Measurements from ENCODE around the gene SLC7A14. TPM values are rescaled to one million over a fixed set of nuclear protein-coding genes. Genes with fewer than 3 reads are reported as not detected.
A peak's percentile ranks its signal among the peaks of the same experiment; 100 is the strongest.

Gene SLC7A14
- total RNA-seq, 1 experiment from 2014 or later, result 0.10 TPM

GRCh38 chr3:170448584-170448983, 137.3 kb downstream of the SLC7A14 start:
- no peak for DNase-seq (ENCODE audit: low spot score)
- in situ Hi-C loops (cut with HindIII; ENCODE audit: low sequenced_read_pairs), result no loop called here

GRCh38 chr3:170443457-170443856, 142.4 kb downstream of the SLC7A14 start:
- no peak for DNase-seq (ENCODE audit: low spot score)
- in situ Hi-C loops (cut with HindIII; ENCODE audit: low sequenced_read_pairs), result no loop called here

GRCh38 chr3:170442947-170443346, 142.9 kb downstream of the SLC7A14 start:
- no peak for DNase-seq (ENCODE audit: low spot score)
- in situ Hi-C loops (cut with HindIII; ENCODE audit: low sequenced_read_pairs), result no loop called here

DNA sequence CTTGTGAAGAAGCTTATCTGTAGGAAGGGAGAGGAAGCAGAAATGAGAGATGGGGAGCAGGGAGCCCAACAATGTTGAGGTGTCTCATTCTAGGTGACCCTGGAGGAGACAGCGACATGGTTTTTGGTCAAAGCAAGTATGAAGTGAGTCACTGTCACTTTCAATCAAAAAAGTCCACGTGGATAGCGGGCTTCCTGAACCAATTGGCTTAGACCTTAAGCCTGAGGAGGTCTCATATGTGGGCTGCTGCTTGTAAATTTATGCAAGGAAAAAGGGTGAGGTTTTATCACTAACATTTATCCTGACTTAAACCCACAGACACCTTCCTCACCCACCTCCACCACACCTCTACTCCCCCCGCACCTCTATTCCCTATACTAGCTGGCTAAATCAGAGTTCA, 144.5 kb downstream of the SLC7A14 start:
- DNase-seq (ENCODE audit: low spot score), result no peak
- in situ Hi-C loops (cut with HindIII; ENCODE audit: low sequenced_read_pairs), result no loop called here

DNA sequence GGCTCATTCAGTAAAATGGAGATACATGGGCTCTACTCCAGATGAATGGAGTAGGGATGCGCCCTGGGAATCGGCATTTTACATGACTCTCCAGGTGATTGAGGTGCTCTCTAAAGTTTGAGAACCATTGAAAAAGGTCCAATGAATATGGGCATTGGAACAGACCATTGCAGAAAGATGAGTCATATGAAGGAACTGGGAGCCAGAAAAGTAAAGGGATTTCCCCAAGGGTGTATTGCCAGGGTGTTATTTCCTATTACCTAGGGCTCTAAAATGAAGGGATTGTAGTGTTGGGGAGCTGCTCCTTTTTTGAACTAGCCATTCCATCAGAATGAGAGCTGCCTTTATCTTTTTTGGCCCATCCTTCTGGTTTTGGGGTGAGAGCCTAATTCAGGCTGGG, 145.5 kb downstream of the SLC7A14 start:
- in situ Hi-C loops (cut with HindIII; ENCODE audit: low sequenced_read_pairs), result no loop called here
- no peak for DNase-seq (ENCODE audit: low spot score)

DNA sequence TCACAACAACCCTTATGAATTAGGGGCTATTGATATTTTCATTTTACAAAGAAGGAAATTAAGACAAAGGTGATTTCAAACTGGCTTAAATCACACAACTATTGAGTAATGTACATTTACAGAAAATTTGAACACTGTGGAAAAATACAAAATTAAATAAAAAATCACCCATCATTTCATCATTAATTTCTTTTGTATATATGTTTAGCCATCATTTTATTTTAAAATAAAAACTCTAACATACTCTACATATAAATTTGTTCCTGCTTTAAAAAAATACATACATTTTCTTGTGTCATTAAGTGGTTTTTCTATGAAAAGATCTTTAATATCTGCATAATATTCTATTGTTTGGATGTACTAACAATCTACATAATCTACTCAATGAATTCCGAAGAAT, 147.0 kb downstream of the SLC7A14 start:
- in situ Hi-C loops (cut with HindIII; ENCODE audit: low sequenced_read_pairs), result no loop called here
- DNase-seq (ENCODE audit: low spot score), result no peak

- in situ Hi-C loops (cut with HindIII; ENCODE audit: low sequenced_read_pairs), result no loop called here
- no peak for DNase-seq (ENCODE audit: low spot score)
Measured at GRCh38 chr3:170437696-170438407, 148.0 kb downstream of the SLC7A14 start.

DNA sequence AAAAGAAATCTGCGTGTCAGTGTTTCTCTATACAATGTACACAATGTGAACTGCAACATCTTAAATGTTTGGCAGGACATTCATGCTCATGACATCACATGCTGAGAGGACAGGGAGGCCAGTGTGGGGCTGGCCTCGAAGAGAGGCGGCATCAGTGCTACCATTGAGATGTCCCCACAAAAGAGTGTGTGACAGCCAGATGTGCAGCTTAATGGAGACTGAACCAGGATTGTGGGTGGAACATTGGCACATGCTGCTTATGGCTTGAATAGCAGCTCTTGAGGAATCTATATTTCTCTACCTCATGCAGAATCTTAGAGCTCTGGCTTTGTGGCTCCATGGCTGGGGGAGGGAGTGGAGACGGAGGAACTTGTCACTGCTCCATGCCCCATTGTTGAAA, 148.7 kb downstream of the SLC7A14 start:
- no peak for DNase-seq (ENCODE audit: low spot score)
- in situ Hi-C loops (cut with HindIII; ENCODE audit: low sequenced_read_pairs), result no loop called here

- in situ Hi-C loops (cut with HindIII; ENCODE audit: low sequenced_read_pairs), result no loop called here
- no peak for DNase-seq (ENCODE audit: low spot score)
Measured at GRCh38 chr3:170436697-170437096, 149.2 kb downstream of the SLC7A14 start.

DNA sequence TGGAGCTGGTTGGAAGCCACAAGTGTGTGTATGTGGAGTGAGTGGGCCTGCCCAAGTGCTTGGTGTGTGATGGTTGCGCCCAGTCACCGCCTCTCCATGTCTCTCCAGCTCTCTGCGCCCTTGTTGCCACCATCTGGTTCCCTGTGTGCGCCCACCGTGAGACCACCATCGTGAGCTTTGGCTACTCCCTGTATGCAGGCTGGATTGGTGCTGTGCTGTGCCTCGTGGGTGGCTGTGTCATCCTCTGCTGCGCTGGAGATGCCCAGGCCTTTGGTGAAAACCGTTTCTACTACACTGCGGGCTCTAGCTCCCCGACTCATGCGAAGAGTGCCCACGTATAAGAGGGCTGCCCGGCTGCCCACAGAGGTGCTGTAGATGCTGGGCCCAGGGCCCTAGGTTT, 153.5 kb downstream of the SLC7A14 start:
- in situ Hi-C loops (cut with HindIII; ENCODE audit: low sequenced_read_pairs), result no loop called here
- DNase-seq (ENCODE audit: low spot score), result no peak

DNA sequence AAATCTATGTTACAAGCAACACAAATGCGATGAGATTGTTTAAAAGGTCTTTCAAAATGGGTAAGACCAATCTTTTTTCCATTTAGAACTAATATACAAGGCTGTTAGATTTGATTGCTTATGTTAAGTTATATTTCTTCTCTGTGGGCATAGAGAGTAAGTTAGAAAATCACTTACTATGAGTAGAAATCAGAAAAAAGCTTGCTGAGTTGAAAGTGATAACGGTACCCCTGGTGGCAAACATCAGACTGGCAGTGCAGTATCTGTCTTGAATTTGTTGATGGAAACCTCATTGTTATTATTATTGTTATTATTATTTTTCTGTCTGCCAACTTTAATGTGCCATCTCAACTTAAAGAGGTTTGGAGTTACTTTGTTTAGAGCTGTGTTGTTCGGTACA, 154.8 kb downstream of the SLC7A14 start:
- in situ Hi-C loops (cut with HindIII; ENCODE audit: low sequenced_read_pairs), result no loop called here
- DNase-seq (ENCODE audit: low spot score), result no peak

DNA sequence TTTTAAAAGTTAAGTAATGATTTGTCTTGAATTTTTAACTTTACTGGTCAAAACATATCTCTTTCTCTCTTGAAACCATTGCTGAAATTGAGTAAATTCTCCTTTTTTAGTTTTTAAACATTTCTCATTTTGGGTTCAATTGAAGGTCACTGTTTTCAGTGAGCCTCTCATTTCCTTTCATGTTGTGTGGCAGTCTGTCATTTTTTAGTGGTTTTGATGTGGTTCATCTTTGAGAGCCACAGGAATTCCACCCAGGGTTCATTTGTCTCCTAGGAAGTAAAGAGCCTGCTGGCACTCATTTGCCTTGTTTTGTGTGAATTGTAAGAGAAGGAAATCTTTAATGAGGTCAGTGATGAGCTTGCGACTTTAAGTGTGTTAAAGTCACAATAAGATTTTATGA, 156.8 kb downstream of the SLC7A14 start:
- no peak for DNase-seq (ENCODE audit: low spot score)
- in situ Hi-C loops (cut with HindIII; ENCODE audit: low sequenced_read_pairs), result no loop called here

GRCh38 chr3:170428095-170428494, 157.8 kb downstream of the SLC7A14 start:
- no peak for DNase-seq (ENCODE audit: low spot score)
- in situ Hi-C loops (cut with HindIII; ENCODE audit: low sequenced_read_pairs), result no loop called here

DNA sequence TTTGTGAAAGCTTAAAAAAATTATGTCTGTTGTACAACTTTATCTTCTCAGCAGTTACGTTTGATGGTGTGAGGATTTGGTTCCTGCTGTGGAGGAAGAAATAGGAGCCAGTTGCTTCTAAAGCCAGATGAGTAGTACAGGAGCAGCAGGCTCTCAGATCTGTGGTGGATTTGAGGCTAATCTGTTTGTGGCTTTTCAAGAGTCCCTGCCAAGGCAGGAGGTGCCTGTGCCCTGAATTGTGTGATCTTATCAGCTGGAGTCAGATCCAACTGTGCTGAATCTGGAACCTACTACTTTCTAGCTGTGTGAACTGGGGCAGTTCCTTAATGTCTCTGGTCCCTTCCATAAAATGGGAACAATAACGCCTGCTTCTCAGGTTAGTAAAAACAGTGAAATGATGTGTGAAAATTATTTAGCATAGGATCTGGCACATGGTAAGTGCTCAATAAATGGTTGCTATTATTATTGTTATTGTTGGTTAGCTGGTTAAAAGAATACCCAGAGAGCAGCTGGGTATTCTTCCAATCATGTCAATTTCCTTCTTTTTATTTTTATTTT, 159.6 kb downstream of the SLC7A14 start:
- in situ Hi-C loops (cut with HindIII; ENCODE audit: low sequenced_read_pairs), result no loop called here

GRCh38 chr3:170425491-170426239, 160.2 kb downstream of the SLC7A14 start:
- DNase-seq (ENCODE audit: low spot score), result no peak
- in situ Hi-C loops (cut with HindIII; ENCODE audit: low sequenced_read_pairs), result no loop called here

More for the DNA sequence above, 159.6 kb downstream of the SLC7A14 start:
- no peak for DNase-seq (ENCODE audit: low spot score)

- in situ Hi-C loops (cut with HindIII; ENCODE audit: low sequenced_read_pairs), result no loop called here
- no peak for DNase-seq (ENCODE audit: low spot score)
Measured at GRCh38 chr3:170424879-170425278, 161.0 kb downstream of the SLC7A14 start.

DNA sequence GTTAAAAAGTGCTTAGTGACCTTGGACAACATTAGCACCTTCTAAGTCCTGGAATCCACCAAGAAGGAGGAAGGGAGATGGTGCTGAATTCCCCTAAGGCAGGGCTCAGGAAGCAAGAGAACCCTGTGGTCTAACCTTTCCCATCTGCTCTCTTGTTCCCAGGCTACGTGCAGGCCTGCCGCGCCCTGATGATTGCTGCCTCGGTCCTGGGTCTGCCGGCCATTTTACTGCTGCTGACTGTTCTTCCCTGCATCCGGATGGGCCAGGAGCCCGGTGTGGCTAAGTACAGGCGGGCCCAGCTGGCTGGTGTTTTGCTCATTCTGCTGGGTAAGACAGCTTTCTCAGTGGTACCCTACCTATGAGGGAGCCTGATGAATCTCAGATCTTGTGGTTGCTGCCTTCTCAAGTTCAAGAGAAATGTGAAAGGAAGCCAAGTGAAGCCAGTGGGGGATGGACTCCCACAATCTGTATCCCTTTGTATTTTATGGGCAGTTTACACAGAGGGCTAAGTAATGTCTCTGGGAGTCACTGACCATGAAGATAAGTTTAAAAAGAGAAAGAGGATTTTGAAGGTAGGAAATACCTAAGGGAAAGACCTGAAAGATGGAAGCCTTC, 162.8 kb downstream of the SLC7A14 start:
- no peak for DNase-seq (ENCODE audit: low spot score)
- in situ Hi-C loops (cut with HindIII; ENCODE audit: low sequenced_read_pairs), result no loop called here

GRCh38 chr3:170421758-170422157, 164.1 kb downstream of the SLC7A14 start:
- no peak for DNase-seq (ENCODE audit: low spot score)
- in situ Hi-C loops (cut with HindIII; ENCODE audit: low sequenced_read_pairs), result no loop called here

DNA sequence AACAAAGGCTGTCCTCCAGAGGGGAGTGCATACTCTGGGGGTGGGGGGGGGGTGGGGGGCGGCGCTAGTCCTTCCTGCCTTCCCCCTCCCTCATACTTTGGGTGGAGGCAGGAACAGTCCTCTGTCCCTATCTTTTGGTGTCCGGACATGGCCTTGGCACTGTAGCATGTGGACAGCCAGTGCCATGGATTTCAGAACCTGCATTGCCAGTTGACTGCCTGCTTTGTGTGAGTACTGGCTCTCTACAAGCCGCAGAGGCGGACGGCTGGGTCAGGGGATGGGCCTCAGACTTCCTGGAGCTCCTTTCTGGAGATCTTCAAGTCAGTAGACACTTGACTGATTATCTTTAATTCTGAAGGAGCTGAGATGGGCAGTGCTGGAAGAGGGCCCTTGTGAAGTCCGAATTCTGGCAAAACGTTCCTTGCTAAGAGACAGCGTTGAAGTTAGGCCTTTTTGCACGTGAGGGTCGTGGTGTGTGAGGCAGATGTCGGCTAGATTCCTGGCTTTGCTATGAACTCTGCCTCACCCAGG, 164.7 kb downstream of the SLC7A14 start:
- peak; percentile 35 for DNase-seq (ENCODE audit: low spot score)

GRCh38 chr3:170420307-170420821, 165.5 kb downstream of the SLC7A14 start:
- in situ Hi-C loops (cut with HindIII; ENCODE audit: low sequenced_read_pairs), result no loop called here
- DNase-seq (ENCODE audit: low spot score), result no peak

More for the DNA sequence above, 164.7 kb downstream of the SLC7A14 start:
- in situ Hi-C loops (cut with HindIII; ENCODE audit: low sequenced_read_pairs), result no loop called here

Data from G401 (cell line).